ENCODE results near the gene TRABD.
A peak's percentile ranks its signal among the peaks of the same experiment; 100 is the strongest.

TRABD gene

DNA sequence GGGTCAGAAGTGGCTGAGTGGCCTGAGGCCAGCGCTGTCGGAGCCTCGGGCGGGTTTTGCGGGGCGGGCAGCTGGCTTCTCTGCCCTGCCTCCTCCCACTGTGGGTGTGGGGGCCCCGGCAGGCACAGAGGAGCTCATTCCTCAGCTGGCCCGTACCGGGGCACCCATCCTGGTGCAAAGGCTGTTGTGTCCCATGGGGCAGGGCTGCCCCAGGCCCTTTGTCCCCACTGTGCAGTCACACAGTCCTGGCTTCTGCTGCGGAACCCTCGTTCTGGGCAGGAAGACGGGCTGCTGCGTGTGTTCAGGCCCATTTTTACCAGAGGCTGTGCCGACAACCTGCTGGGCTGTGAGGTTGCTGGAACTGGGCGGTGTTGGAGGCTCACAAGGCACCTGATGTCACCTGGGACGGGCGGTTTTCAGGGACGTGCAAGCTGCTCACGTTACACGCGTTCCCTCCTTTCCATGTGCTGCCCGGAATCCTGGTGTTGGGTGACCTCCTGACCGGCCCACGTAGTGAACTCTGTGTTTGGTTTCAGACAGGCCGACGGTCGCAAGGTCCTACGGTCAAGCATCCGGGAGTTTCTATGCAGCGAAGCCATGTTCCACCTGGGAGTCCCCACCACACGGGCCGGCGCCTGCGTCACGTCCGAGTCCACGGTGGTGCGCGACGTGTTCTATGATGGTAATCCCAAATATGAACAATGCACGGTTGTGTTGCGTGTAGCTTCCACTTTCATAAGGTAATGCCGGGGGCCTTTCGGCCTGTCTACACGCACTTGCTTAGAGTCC is 20.3 kb downstream of the TRABD start:
- no peak for DNase-seq

DNA sequence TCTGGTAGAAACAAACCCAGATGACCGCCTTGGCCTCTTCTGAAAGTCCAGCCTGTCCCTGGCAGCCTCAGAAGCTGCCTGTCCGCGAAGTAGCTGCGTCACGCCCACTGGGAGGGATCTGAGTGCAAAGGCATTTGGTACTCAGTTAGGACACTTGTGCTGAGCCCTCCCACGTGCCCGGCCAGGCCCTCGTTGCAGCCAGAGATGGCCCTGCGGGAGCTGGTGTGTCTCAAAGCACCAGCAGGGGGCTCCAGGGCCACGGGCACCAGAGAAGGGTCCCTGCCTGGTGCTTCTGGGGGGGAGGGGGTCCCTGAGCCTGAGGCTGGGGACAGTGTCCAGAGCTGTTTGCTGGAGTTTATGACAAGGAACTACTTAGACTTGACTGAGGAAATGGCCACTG is 20.9 kb downstream of the TRABD start:
- no peak for DNase-seq

DNA sequence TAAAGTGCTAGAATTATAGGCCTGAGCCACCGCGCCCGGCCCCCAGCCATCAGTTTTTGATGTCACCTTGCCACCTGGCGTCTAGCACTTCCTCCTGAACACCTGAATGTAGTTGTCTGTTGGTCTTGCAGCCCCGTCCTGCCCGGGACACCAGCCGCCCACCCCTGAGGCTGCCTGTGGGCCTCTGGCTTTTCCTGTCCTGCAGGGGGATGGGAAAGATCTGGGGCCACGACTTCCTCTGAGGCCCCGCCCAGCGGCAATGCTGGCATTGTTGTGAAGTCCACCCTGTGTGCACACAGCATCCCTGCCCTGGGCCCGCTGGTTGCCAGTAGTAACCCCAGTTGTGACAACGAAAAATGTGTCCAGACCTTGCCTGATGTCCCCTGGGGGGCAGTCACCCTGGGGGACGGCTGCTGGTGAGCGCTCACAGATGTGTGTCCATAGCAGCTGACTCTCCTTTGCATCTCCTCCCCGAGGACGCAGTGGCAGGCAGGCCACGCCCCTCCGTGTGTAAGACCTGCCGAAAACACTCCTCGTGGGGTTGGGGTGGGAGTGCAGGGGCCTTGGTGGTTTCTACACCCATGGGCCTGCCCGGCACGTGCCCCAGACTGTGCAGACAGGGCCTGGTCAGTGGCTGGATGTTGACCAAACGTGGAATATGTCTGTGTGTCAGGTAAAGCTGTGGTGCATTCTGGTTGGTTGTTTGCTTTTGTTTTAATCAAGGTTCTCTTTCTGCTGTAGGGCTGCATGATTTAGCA is 21.8 kb downstream of the TRABD start:
- DNase-seq = no peak

DNA sequence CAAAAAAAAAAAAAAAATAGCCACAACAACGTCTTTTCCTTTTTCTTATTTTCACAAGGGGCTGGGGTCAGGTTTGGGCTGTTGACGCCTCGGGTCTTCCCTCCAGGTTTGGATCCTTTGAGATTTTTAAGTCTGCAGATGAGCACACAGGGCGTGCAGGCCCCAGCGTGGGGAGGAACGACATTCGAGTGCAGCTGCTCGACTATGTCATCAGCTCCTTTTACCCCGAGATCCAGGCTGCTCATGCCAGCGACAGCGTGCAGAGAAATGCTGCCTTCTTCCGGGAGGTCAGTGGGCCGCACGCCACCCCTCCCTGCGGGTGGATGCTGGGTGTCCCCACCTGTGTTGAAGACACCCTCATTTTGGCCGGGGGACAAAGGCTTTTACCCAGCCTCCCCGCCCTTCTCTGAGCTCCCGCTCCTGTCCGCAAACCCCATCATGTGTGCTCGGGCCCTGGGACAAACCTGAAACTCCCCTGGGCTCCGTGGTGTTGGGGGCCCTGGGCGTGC is 22.8 kb downstream of the TRABD start:
- DNase-seq = no peak

- DNase-seq = no peak
Measured at GRCh38 chr22:50208939-50209892, 23.5 kb downstream of the TRABD start.

DNA sequence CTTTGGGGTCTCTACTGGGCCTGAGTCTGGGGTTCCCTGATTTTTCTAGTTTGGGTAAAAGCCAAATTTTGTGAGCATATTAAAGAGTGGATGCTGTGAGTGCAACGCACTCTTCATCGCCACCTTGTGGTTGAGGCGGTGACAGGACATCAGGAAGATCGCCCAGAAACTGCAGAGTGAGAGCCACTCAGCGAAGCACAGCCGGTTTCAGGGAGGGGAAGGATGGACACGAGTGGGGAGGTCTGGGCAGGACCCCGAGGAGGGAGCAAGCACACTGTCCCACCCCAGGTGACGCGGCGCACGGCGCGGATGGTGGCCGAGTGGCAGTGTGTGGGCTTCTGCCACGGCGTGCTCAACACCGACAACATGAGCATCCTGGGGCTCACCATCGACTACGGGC is 24.2 kb downstream of the TRABD start:
- DNase-seq = no peak

DNA sequence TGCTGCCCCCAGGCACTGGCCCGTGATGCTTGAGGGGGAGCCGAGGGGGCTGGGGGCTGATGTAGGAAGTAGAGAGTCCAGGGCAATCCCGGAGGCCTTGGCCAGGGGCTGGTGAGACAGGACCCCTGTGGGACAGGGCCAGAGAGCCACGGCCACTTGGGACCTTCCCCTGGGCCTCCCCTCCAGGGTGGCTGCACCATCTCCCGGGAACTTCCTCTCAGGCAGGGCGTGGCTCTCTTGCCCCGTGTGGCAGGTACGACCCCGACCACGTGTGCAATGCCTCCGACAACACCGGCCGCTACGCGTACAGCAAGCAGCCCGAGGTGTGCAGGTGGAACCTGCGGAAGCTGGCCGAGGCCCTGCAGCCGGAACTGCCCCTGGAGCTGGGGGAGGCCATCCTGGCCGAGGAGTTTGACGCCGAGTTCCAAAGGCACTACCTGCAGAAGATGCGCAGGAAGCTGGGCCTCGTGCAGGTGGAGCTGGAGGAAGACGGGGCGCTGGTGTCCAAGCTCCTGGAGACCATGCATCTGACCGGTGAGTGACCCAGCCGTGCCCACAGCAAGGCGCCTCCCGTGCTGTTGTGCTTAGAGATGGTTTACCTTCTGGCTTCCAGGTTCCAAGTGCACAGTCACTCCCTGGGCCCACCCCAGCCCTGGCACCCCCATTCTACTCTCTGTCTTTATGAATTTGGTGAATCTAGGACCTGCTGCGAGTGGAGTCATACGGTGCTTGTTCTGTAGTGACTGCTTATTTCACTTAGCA is 24.8 kb downstream of the TRABD start:
- DNase-seq = no peak

DNA sequence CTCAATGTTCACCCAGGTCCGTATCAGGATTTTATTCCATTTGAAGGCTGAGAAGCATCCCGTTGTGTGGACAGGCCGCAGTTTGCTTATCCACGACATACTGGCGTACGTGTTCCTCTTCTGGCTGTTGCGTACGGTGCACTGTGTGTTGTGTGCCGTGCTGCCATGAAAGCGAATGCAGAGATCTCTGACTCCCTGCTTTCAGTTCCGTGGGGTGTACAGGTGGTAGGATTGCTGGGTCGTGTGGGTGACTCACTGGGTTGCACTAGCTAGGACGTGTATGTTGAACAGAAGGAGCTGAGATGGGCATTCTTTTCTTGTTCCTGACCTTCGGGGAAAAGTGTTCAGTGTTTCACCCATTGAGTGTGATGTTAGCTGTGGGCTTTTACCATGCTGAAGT is 25.4 kb downstream of the TRABD start:
- no peak for DNase-seq

DNA sequence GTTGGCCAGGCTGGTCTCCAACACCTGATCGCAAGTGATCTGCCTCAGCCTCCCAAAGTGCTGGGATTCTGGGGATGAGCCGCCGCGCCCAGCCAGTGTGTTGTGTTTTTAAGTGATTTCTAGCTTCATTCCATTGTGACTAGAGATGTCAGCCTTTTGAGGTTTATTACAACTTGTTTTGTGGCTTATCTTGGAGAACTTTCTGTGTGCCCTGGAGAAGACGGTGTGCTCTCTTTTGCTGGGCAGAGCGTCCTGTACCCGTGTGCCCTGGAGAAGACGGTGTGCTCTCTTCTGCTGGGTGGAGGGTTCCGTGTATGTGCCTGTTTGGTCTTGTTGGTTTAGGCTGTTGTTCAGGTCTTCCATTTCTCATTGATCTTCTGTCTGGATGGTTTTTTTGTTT is 27.6 kb downstream of the TRABD start:
- DNase-seq = no peak

DNA sequence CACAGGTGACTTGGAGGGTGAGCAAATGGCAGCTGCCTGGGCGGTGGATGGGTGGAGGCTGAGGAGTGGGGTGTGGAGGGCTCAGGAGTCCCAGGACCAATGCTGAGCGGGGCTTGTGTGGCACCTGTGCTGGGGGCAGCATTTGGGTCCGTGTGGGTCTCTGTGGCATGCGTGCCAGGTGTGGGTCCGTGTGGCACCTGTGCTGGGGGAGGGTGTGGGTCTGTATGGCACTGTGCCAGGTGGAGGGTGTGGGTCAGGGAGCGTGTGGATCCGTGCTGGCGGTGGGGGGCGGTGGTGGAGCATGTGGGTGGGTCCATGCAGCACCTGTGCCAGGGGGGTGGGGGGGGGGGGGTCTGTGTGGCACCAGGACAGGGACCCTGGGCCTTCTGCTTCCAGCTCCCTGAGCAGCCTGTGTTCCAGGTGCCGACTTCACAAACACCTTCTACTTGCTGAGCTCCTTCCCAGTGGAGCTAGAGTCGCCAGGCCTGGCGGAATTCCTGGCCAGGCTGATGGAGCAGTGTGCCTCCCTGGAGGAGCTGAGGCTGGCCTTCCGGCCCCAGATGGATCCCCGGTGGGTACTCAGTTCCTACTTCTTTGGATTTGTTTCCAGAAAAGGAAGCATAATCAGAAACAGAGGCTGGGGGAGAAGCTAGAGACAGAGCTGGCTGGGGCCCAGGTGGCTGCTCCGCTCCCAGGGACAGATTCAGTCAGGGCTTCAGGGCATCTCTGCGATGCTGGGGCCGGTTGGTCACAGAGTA is 29.8 kb downstream of the TRABD start:
- DNase-seq = no peak

- DNase-seq = no peak
Measured at GRCh38 chr22:50216055-50216683, 30.5 kb downstream of the TRABD start.

DNA sequence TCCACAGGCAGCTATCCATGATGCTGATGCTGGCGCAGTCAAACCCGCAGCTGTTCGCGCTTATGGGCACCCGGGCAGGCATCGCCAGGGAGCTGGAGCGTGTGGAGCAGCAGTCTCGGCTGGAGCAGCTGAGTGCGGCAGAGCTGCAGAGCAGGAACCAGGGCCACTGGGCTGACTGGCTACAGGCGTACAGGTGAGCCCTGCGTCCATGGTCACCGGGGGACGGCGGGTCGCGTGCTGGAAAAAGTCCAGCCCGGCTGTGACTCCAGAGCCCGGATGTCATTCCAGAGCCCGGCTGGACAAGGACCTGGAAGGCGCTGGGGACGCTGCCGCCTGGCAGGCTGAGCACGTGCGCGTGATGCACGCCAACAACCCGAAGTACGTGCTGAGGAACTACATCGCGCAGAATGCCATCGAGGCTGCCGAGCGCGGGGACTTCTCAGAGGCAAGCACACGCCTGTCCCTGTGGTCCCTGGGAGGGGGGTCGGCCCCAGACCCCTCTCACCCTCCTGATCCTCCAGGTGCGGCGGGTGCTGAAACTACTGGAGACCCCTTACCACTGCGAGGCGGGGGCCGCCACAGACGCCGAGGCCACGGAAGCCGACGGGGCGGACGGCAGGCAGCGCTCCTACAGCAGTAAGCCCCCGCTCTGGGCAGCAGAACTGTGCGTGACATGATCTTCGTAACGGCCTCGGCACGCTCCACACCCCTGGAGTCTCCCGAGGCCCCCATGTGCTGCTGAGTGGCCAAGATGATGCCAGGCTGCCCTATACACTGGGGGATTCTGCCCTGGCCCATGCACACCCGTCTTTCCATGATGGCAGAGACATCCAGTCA is 31.2 kb downstream of the TRABD start:
- no peak for DNase-seq

- no peak for DNase-seq
Measured at GRCh38 chr22:50217543-50218152, 31.9 kb downstream of the TRABD start.

GRCh38 chr22:50218153-50218995 is 32.7 kb downstream of the TRABD start:
- no peak for DNase-seq

- DNase-seq = peak; percentile 78
Measured at GRCh38 chr22:50218996-50219727, 33.4 kb downstream of the TRABD start.

- no peak for DNase-seq
Measured at GRCh38 chr22:50219800-50220602, 34.3 kb downstream of the TRABD start.
